Cardiac septum (tissue), 1 donor: Measurements from ENCODE around the gene ZFX. TPM values are rescaled to one million over a fixed set of nuclear protein-coding genes. Genes with fewer than 3 reads are reported as not detected.

Source experiments
- DNase-seq: peaks from one replicate; pipeline ENCODE4 v3.0.0-alpha.2; 2020; ENCODE audit warnings: low spot score
- intact Hi-C: fragments of 100-400 bp; cut with DNase I; formaldehyde crosslinking; loops from one replicate; pipeline ENCODE4 v1.14.0; 2022
- total RNA-seq: library from RNA; stranded (reverse); fragmentation: NEBNext Ultra II Directional; extraction: Animal tissue kit (Norgen Biotek cat#: 25700); gene quantifications from one replicate; pipeline ENCODE4 v1.2.1, GENCODE V29; 2021
- donor health status: DM: no; HTN: no; CAD: no.

Gene ZFX
- total RNA-seq, 1 donor from 2014 or later, result 57.2 TPM

- intact Hi-C loops, result no loop called here
- DNase-seq, result no peak
Measured at GRCh38 chrX:24229400-24229879, 79.9 kb downstream of the ZFX start.

GRCh38 chrX:24229976-24230375 lies 80.4 kb downstream of the ZFX start:
- no peak for DNase-seq
- intact Hi-C loops, result no loop called here

GRCh38 chrX:24231131-24231540 lies 81.6 kb downstream of the ZFX start:
- intact Hi-C loops, result no loop called here
- DNase-seq, result no peak

- DNase-seq, result no peak
- intact Hi-C loops, result no loop called here
Measured at GRCh38 chrX:24231641-24232179, 82.2 kb downstream of the ZFX start.

- intact Hi-C loops, result no loop called here
Measured at GRCh38 chrX:24232796-24233195, 83.3 kb downstream of the ZFX start.

GRCh38 chrX:24235084-24235710 lies 85.7 kb downstream of the ZFX start:
- no peak for DNase-seq
- intact Hi-C loops, result no loop called here

More at GRCh38 chrX:24232796-24233195, 83.3 kb downstream of the ZFX start:
- DNase-seq, result no peak

GRCh38 chrX:24241822-24242648 lies 92.5 kb downstream of the ZFX start:
- DNase-seq, result no peak
- intact Hi-C loops, result loop anchor here (5.0 to 10.0 kb wide), 2 partner anchors 160 to 547 kb away; no protein-coding TSS in a partner anchor

GRCh38 chrX:24242649-24243175 lies 93.2 kb downstream of the ZFX start:
- DNase-seq, result no peak
- intact Hi-C loops, result loop anchor here (5.0 to 10.0 kb wide), 2 partner anchors 160 to 548 kb away; no protein-coding TSS in a partner anchor

GRCh38 chrX:24243188-24243587 lies 93.7 kb downstream of the ZFX start:
- no peak for DNase-seq
- intact Hi-C loops, result loop anchor here (5.0 to 10.0 kb wide), 2 partner anchors 161 to 548 kb away; no protein-coding TSS in a partner anchor

- intact Hi-C loops, result loop anchor here (5.0 to 10.0 kb wide), 2 partner anchors 161 to 549 kb away; no protein-coding TSS in a partner anchor
- DNase-seq, result no peak
Measured at GRCh38 chrX:24243692-24244091, 94.2 kb downstream of the ZFX start.

- DNase-seq, result no peak
- intact Hi-C loops, result loop anchor here (10.0 kb wide), 1 partner anchor 550 kb away; no protein-coding TSS in a partner anchor
Measured at GRCh38 chrX:24245202-24245601, 95.7 kb downstream of the ZFX start.

GRCh38 chrX:24248042-24248441 lies 98.5 kb downstream of the ZFX start:
- intact Hi-C loops, result loop anchor here (10.0 kb wide), 1 partner anchor 553 kb away; no protein-coding TSS in a partner anchor
- DNase-seq, result no peak

- intact Hi-C loops, result no loop called here
- DNase-seq, result no peak
Measured at GRCh38 chrX:24253030-24253429, 103.5 kb downstream of the ZFX start.

GRCh38 chrX:24253469-24253868 lies 103.9 kb downstream of the ZFX start:
- DNase-seq, result no peak
- intact Hi-C loops, result no loop called here

- DNase-seq, result no peak
- intact Hi-C loops, result no loop called here
Measured at GRCh38 chrX:24257011-24257410, 107.5 kb downstream of the ZFX start.

GRCh38 chrX:24259544-24260240 lies 110.2 kb downstream of the ZFX start:
- no peak for DNase-seq
- intact Hi-C loops, result loop anchor here (10.0 kb wide), 1 partner anchor 105 kb away; the partner anchor contains the start of gene SUPT20HL1

- intact Hi-C loops, result loop anchor here (10.0 kb wide), 1 partner anchor 104 kb away; the partner anchor contains the start of gene SUPT20HL1
- DNase-seq, result no peak
Measured at GRCh38 chrX:24260842-24261550, 111.5 kb downstream of the ZFX start.

- intact Hi-C loops, result loop anchor here (10.0 kb wide), 1 partner anchor 102 kb away; the partner anchor contains the start of gene SUPT20HL1
- DNase-seq, result no peak
Measured at GRCh38 chrX:24262309-24262708, 112.8 kb downstream of the ZFX start.
